ENCODE measurements around the gene COL12A1. TPM values are rescaled to one million over a fixed set of nuclear protein-coding genes. Genes with fewer than 3 reads are reported as not detected.

COL12A1 gene
- total RNA-seq, 2 experiments from 2014 or later = not detected

DNA sequence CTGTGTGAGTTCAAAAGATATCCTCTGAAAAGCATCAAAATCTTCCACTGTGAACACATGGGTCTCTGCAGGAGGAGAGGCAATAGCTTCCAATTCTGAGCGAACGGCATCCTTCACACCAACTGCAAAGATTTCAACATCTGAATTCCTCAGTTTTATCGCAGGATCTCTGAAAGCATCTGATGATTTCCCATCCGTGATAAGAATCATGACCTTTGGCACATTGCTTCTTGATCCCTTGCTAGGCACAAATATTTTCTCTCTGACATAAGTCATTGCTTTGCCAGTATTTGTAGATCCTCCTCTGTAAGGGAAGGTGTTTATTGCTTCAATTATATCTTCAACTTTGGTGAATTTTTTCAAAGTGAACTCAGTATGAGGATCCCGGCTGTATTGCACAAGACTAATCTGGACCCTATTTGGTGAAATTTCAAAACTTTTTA is 22.7 kb downstream of the COL12A1 start:
- no peaks in the 10 kb centered on the region for H3K36me3 Mint-ChIP-seq (ENCODE audit: low read depth)
- Histone ChIP-seq H3K4me3 (ENCODE audit: low read length) (no peak overlapping the region), H3K4me1 (ENCODE audit: insufficient read depth, low read length) (no peaks in the 10 kb centered on the region), H3K36me3 (ENCODE audit: insufficient read depth, low read length) (no peaks in the 10 kb centered on the region), H3K27ac (ENCODE audit: low read depth in 1 of 2, low read length in 2 of 2) (no peak overlapping the region), H3K9me3 (ENCODE audit: control insufficient read depth in 1 of 2, insufficient read depth in 1 of 2, low read length in 2 of 2) (peaks cover 0 to 5% of the 10 kb centered on the region in 2 experiments), H3K27me3 (ENCODE audit: control insufficient read depth in 1 of 2, insufficient read depth in 2 of 2, low read length in 2 of 2) (peaks cover 0 to 6% of the 10 kb centered on the region in 2 experiments)
- CTCF ChIA-PET = no interaction called here
- TF ChIP-seq, protein P1, sequence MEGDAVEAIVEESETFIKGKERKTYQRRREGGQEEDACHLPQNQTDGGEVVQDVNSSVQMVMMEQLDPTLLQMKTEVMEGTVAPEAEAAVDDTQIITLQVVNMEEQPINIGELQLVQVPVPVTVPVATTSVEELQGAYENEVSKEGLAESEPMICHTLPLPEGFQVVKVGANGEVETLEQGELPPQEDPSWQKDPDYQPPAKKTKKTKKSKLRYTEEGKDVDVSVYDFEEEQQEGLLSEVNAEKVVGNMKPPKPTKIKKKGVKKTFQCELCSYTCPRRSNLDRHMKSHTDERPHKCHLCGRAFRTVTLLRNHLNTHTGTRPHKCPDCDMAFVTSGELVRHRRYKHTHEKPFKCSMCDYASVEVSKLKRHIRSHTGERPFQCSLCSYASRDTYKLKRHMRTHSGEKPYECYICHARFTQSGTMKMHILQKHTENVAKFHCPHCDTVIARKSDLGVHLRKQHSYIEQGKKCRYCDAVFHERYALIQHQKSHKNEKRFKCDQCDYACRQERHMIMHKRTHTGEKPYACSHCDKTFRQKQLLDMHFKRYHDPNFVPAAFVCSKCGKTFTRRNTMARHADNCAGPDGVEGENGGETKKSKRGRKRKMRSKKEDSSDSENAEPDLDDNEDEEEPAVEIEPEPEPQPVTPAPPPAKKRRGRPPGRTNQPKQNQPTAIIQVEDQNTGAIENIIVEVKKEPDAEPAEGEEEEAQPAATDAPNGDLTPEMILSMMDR (IDR thresholded peaks at IDR 0.05) = no peak
- no peaks in the 10 kb centered on the region for H3K4me1 Mint-ChIP-seq (ENCODE audit: low read depth)
- H3K27ac Mint-ChIP-seq = no peak overlapping the region
- H3K9me3 Mint-ChIP-seq = peaks cover 4% of the 10 kb centered on the region
- ATAC-seq (ENCODE audit: poor library complexity) (no peak), DNase-seq (no peak)
- intact Hi-C loops (cut with DNase I, micrococcal nuclease) = no loop called here
- H3K4me3 Mint-ChIP-seq = no peak overlapping the region
- peaks cover 47% of the 10 kb centered on the region for H3K27me3 Mint-ChIP-seq
- POLR2A ChIA-PET = no interaction called here

DNA sequence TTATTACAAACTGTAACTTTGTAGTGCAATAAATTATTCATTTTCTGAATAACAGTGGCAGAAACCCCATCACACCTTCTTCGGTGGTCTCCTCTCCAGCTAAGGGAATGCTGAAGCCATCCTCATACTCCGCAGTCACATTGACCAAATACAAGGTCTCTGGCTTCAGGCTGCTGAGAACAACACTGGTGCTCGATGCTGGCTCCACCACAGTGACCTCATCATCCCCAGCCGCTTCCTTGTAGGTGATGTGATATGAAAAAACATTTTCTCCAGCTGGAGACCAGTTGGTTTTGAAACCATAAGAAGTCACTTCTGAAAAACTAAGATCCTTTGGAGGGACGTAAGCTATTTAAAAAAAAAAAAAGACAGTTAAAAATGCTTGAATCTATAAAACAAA is 25.0 kb downstream of the COL12A1 start:
- POLR2A ChIA-PET = no interaction called here
- H3K4me3 ChIP-seq (ENCODE audit: low read length) = no peak overlapping the region
- Mint-ChIP-seq H3K27me3 (peaks cover 54% of the 10 kb centered on the region), H3K9me3 (peaks cover under 1% of the 10 kb centered on the region), H3K4me3 (no peak overlapping the region), H3K4me1 (ENCODE audit: low read depth) (no peaks in the 10 kb centered on the region), H3K27ac (no peak overlapping the region), H3K36me3 (ENCODE audit: low read depth) (no peaks in the 10 kb centered on the region)
- intact Hi-C loops (cut with DNase I, micrococcal nuclease) = no loop called here
- DNase-seq (no peak), ATAC-seq (ENCODE audit: poor library complexity) (no peak)
- no peaks in the 10 kb centered on the region for H3K9me3 ChIP-seq (ENCODE audit: control insufficient read depth in 1 of 2, insufficient read depth in 1 of 2, low read length in 2 of 2)
- peaks cover 0 to 10% of the 10 kb centered on the region in 2 experiments for H3K27me3 ChIP-seq (ENCODE audit: control insufficient read depth in 1 of 2, insufficient read depth in 2 of 2, low read length in 2 of 2)
- H3K27ac ChIP-seq (ENCODE audit: low read depth in 1 of 2, low read length in 2 of 2) = no peak overlapping the region
- H3K4me1 ChIP-seq (ENCODE audit: insufficient read depth, low read length) = no peaks in the 10 kb centered on the region
- TF ChIP-seq, protein P1 (IDR thresholded peaks at IDR 0.05) = no peak
- CTCF ChIA-PET = no interaction called here
- no peaks in the 10 kb centered on the region for H3K36me3 ChIP-seq (ENCODE audit: insufficient read depth, low read length)

DNA sequence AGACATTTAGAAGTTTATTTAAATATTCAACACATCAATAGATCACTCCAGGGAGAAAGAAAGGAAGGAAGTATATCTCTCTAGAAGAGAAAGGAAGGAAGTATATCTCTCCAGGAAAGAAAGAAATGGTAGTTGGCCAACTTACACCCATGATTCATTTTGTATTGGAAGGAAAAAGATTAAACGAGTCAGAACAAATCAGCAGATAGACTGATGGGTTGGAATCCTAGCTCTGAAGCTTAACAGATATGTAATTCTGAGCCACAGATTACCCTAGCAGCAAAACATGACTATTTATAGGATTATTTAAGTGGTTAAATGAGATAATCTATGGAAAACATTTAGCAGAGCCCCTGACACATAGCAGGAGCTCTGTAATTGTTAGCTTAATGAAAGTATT is 27.1 kb downstream of the COL12A1 start:
- Histone ChIP-seq H3K4me3 (ENCODE audit: low read length) (no peak overlapping the region), H3K27me3 (ENCODE audit: control insufficient read depth in 1 of 2, insufficient read depth in 2 of 2, low read length in 2 of 2) (peaks cover 2 to 10% of the 10 kb centered on the region in 2 experiments), H3K9me3 (ENCODE audit: control insufficient read depth in 1 of 2, insufficient read depth in 1 of 2, low read length in 2 of 2) (no peaks in the 10 kb centered on the region), H3K4me1 (ENCODE audit: insufficient read depth, low read length) (no peaks in the 10 kb centered on the region), H3K36me3 (ENCODE audit: insufficient read depth, low read length) (no peaks in the 10 kb centered on the region), H3K27ac (ENCODE audit: low read depth in 1 of 2, low read length in 2 of 2) (no peak overlapping the region)
- no peaks in the 10 kb centered on the region for H3K9me3 Mint-ChIP-seq
- H3K27ac Mint-ChIP-seq = no peak overlapping the region
- no peak for DNase-seq
- no peaks in the 10 kb centered on the region for H3K4me1 Mint-ChIP-seq (ENCODE audit: low read depth)
- ChIA-PET CTCF (no interaction called here), POLR2A (no interaction called here)
- no peaks in the 10 kb centered on the region for H3K36me3 Mint-ChIP-seq (ENCODE audit: low read depth)
- TF ChIP-seq, protein P1 (IDR thresholded peaks at IDR 0.05) = no peak
- peaks cover 50% of the 10 kb centered on the region for H3K27me3 Mint-ChIP-seq
- intact Hi-C loops (cut with DNase I, micrococcal nuclease) = no loop called here
- ATAC-seq (ENCODE audit: poor library complexity) = no peak
- H3K4me3 Mint-ChIP-seq = no peak overlapping the region
